HG03066 (cell line): ENCODE data around the gene DLG2.
"Not testable (repeated sequence)": the region's sequence is repeated elsewhere in the genome, so short reads cannot be mapped to it uniquely, and the experiment has no call there.

ENCODE experiments used
- ATAC-seq: cut with Tn5 transposase; IDR thresholded peaks from one replicate; pipeline ENCODE4 v1.9.1; 2021; ENCODE audit warnings: low read depth; ENCODE audit not compliant: unreplicated experiment

The DLG2 gene

DNA sequence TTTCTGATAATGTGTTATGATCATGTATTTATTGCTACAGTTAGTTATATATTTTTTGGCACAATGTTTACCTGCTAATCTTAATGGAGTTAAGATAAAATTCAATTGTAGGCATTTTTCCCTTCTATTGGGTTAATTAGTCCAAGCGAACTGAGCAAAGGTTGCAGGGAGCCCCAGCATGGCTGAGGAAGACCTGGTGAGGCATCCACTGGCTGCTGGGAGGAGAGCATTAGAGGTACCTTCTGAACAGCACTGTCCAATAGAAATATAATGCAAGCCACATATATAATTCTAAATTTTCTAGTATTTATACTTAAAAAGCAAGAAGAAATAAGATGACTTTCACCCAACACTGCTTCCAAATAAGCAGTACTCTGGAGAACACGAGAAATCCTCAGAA is 19.9 kb upstream of the DLG2 start:
- ATAC-seq: peak; percentile 11

DNA sequence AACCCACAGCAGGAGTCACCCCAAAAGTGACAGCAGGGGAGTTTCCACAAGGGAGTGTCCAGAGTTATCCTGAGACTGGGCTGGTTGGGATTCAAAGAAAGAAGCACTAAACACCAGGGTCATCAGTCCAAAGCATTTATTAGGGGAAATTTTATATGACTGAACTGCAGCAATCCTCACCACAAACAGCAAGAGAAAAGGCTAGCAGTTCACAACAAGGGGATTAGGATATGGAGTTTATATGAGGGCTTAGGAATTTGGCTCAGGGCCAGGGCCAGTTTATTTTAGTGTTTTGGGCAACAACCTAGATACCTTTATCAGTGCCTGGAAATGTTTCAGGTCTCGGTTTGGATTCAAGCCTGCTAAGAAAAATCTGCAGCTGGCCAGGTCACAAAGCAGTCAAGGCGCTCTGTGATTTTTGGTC is 16.1 kb upstream of the DLG2 start:
- ATAC-seq: no peak

DNA sequence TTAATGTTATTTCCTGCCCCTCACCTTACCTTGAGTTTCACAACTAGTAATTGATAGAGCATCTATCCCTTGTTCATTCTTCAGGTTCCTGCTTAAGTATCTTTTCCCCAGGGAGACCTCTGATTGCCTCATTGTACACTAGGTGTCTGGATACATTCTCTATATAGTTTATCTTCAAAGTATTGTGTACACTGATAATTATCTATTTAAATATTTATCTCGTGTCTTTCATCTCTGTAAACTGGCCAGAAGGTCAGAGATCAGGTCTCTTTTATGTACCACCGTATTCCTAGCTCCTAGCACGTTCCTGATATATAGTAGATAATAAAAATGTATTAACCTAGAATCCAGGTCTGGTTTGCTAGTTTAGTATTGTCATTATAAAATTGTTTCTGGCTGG is 7.6 kb upstream of the DLG2 start:
- ATAC-seq: no peak

DNA sequence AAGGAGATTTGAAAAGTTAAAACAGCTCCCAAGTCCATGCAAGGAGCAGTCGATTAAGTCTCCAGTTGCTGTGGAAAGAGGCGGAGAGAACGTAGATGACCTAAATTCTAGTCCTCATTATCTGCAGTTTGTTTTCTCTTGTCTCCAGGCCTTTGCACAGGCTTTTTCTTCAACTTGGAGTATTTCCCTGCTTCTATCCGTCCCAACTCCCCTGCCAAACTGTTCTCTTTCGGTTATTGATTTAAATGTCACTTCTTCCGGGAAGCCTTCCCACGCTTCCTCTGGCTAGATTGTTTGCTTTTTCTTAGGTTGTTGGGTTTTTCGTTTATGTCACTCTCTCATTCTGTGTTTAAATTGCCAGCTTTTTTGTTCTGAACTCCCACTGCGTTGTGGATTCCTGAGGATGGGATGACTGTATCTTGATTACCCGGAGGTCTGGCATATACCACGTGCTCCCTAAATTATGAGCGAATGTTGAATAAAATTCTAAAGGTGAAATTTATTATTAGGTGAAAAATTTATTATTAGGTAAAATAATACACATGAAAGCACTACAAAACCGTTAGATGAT is 1.7 kb upstream of the DLG2 start:
- ATAC-seq: peak; percentile 5

DNA sequence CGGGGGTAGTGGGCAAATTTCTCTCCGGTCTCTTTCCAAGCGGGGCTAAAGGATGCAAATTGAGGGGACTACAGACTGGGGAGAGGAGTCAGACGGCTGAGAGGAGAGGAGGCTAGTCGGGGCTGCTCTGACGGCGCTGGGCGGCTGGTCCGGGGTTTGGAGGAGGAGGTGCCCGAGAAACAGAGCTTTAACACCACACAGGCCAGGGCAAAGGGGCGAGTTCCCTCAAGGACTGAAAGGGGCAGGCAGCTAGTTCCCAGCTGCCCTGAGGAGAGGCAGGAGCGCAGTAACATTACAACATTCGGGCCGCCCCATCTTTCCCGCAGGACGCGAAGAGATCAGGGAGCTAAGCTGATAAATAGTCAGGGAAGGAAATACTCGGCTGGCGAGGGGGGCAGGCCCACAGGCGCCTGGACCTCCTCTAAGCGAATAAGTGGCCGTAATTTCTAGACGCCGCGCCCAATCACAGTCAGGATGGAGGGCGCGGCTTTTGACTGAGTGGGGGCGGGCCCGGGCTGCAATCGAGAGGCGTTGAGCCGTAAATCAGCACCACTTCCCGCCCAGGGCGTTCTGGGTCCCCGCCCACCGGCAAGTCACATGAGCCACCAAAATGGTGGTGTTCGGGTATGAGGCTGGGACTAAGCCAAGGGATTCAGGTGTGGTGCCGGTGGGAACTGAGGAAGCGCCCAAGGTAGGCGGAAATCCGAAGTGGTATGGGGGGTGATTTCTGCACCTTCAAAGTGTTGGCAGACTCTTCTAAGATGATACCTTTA is 1.0 kb upstream of the DLG2 start, which contains the start of gene TMEM126B:
Gene TMEM126B (plus strand): TSS at position 596 of the 773 bp plus-strand sequence. CDS start 15 bp downstream, at position 611.
- ATAC-seq: peak; percentile 99

DNA sequence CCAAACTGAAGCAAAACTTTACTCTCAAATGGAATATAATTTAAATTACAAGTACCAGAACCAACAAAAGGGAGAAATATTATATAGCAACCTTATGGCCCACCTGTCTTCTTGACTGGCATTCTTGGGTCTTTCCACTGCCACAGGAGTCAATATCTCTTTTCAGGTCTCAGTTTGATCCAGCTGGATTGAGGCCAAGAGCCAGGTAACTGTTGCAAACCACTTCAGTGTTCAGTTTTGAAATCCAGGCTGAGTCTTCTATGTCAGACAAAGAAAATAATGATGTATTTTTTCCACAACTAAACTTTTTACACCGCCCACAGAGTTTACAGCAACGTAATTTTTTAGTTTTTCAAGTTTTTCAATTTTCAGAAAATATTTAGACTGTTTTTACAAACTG is 648 bp downstream of the DLG2 start:
- ATAC-seq: no peak

DNA sequence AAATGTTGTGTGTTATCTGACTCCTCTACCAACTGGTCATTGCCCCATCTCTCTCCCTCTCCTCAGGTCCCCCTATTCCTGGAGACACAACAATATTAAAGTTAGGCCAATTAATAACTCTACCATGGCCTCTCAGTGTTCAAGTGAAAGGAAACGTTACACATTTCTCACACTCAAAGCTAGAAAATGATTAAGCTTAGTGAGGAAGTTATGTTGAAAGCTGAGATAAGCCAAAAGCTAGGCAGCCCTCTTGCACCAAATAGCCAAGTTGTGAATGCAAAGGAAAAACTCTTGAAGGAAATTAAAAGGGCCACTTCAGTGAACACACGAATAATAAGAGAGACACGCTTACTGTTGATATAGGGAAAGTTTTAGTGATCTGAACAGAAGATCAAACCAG is 6.9 kb downstream of the DLG2 start:
- ATAC-seq: no peak

DNA sequence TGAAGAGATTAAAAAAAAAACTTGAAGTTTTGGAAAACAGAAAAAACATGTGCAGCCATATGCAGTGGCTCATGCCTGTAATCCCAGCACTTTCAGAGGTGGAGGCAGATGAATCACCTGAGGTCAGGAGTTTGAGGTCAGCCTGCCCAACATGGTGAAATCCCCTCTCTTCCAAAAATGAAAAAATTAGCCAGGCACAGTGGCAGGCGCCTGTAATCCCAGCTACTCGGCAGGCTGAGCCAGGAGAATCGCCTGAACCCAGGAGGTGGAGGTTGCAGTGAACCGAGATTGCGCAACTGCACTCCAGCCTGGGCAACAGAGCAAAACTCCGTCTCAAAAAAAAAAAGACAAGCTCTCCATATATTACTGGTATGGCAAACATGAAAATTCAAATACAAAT is 7.6 kb downstream of the DLG2 start:
- ATAC-seq: no peak

DNA sequence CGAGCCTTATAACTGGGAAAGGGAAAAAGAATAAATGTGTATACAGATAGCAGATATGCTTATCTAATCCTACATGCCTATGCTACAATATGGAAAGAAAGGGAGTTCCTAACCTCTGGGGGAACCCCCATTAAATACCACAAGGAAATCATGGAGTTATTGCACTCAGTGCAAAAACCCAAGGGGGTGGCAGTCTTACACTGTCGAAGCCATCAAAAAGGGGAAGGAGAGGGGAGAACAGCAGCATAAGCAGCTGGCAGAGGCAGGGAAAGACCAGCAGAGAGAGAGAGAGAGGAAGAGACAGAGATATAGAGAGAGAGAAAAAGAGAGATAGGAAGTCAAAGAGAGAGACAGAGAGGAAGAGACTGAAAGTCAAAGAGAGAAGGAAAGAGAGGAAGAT is 15.5 kb downstream of the DLG2 start:
- not testable (repeated sequence) for ATAC-seq

DNA sequence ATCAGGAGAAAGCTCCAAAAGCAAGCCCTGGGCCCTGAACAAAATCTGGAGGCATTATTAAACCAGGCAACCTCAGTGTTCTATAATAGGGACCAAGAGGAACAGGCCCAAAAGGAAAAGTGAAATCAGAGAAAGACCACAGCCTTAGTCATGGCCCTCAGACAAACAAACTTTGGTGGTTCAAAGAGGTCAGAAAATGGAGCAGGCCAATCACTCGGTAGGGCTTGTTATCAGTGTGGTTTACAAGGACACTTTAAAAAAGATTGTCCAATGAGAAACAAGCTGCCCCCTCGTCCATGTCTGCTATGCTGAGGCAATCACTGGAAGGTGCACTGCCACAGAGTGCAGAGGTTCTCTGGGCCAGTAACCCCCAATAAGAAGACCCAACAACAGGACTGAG is 17.9 kb downstream of the DLG2 start:
- not testable (repeated sequence) for ATAC-seq

DNA sequence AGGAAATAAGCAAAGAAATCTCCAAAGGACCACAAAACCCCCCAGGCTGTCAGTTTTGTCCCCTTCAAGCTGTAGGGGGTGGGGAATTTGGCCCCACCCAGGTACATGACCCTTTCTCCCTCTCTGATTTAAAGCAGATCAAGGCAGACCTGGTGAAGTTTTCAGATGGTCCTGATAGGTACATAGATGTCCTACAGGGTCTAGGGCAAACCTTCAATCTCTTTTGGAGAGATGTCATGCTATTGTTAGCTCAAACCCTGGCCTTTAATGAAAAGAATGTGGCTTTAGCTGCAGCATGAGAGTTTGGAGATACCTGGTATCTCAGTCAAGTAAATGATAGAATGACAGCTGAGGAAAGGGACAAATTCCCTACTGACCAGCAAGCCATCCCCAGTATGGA is 18.5 kb downstream of the DLG2 start:
- not testable (repeated sequence) for ATAC-seq

DNA sequence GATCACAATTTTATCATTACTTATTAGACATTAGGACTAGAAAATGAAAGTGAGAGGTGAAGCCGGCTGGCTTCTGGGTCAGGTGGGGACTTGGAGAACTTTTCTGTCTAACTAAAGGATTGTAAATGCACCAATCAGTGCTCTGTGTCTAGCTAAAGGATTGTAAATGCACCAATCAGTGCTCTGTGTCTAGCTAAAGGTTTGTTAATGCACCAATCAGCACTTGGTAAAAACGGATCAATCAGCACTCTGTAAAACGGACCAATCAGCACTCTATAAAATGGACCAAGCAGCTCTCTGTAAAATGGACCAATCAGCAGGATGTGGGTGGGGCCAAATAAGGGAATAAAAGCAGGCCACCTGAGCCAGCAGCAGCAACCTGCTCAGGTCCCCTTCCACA is 20.9 kb downstream of the DLG2 start:
- not testable (repeated sequence) for ATAC-seq

DNA sequence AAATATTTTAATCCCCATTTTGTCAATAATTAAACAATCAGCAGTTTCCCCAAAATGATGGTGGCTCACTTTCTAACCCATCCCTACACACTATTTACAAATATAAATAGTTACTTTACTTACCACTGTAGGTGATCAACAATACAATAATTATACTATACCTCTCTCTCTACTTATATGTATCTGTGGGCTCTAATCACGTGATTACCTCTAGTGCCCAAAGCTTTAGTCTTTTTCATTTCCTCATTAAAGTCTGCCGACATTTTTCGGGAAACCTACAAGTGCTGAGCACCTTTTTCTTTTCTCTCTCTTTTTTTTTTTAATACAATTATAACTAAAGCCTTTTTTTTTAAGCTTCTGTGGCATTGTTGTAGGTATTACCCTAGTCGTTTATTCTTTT is 23.9 kb downstream of the DLG2 start:
- no peak for ATAC-seq

DNA sequence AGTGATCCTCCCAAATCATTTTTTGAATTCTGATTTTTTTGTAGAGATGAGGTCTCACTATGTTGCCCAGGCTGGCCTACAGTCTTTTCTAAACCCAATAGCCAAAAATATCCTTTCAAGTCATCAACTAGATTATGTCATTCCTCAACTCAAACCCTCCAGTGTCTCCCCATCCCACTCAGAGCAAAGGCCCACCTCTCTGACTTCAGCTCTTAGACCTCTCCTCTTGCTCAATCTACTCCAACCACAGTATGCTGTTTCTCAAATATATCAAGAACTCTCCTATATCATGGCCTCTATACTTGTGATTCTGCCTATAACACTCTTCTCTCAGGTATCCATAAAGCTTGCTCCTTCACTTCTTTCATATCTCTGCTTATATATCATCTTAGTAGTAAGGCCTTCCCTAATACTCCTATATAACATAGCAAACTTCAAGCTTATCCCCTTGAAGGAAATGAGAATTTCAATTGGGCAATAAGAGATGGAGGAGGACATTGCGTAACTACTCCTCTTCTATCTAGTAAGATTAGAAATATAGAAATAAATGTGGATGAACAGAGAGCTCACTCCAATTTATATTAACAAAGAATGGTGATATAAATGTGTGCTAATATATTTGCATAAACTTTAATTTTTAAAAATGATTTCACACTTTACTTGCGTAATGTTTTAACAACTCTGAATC is 24.5 kb downstream of the DLG2 start:
- no peak for ATAC-seq

DNA sequence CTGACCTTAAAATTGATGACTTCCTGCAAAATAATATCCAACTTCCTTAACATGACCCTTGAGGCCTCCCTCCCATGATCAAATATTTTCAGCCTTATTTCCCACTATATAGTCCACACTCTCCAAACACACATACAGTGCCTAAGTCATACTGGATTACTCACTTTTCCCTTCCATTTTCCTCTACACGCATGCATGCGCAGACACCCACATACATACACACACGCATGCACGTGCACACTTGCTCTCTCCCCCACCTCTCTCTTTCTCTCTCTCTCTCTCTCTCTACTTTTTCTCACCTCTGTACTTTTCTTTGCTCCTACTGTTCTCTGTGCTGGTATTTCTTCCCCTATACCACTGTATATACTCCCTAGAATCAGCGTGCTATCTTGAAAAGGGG is 28.1 kb downstream of the DLG2 start:
- no peak for ATAC-seq

DNA sequence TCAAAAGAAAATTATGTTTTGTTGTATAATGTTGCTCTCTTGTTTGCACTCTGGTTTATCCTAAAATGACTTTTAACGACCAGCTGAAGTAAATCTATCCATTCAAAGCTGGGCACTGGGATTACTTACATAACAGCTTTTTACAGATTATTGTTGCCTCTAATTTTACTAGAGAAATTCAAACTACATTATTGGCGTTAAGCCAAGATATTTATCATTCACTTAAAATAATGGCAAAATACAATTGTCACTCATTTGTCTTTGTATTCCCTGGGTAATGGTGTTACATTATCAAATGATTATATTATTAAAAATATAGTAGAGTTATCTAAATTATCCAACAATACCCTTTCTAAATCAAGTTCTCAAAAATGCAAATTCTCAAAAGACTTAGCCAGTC is 30.3 kb downstream of the DLG2 start:
- no peak for ATAC-seq

DNA sequence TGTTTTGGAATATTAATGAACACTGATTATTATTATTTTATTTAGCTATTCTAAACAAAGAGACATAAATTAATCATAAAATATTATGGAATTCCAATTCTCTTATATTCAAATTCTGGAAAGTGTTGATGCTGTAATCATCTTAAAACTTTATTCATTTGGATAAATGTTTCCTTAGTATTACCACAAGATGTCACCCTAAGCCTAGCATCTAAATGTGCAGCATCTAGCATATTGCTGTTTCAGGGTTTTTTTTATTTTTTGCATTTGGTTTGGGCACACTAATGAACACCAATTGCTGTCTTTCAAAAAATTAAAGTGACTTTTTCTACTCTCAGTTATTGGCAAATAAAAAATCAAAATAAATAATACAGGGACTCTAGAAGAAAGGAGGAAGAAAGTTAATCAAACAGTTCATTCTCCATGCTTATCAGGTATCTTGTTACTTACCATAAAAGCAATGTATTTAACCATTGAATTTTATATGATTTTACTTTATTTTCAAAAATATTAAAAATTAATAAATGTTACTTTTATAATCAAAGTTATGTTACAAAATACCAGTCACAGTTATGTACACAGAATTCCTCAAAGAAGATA is 31.8 kb downstream of the DLG2 start:
- peak; percentile 55 for ATAC-seq

DNA sequence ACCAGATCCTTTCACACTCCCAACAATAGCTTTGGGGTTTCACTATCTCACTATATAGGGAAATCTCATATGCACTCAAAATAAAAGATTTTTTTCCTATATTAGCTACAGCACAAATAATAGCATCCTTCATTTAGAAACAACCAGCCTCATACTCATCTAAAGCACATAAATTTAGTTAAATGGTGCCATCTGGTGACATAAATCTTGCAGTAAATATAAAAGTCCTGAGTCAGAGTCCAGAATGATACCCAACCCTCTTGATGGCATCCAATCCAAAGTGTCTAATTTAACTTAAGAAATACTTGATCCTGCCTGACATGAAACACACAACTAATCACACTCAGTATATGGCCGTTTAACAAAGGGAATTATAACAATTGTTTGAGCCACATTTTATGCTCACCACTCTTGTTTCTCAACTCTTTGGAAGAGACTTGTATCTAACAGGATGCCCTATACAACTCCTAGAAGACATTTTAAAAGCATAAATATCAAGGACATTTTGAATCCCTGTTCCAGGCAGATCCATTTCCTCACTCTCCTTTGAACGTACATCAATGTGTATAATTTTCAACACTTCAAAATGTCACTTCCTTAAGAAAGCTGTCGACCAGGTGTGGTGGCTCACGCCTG is 36.2 kb downstream of the DLG2 start:
- no peak for ATAC-seq

DNA sequence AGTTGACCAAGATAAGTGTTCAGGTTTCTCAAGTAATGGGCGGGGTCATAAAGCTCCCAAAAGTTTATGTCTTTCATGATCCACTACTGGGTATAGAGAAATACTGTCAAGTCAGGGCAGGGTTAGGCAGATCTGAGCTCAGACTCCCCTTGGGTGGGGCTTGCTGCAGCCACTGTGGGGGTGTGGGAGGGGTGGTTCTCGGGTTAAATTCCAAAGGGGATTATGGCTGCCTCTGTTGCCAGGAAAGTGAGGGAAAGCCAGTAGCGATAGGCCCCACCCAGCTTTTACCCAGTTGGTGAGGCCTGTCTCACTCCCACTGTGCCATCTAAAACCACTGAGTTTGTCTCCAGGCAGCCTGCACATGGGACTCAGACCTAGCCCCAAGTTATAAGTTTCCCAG is 37.8 kb downstream of the DLG2 start:
- ATAC-seq: no peak

DNA sequence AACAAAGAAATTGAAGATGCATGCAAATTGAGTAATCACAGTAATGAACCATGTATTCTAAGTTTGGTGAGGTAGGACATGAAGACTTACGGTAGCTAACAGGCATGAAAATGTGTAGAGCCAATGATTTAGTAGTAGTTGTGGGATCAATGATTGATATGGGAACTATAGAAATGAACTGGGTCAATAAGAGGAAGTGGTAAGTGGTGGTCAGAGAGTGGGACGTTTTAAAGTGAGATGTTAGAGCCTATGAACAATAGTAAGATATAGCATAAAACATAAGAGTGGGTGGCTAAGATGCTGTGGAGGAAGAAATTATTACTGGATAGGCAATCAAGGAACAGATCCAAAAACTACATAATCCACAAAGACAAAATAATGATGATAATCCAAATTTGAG is 45.0 kb downstream of the DLG2 start:
- ATAC-seq: no peak

DNA sequence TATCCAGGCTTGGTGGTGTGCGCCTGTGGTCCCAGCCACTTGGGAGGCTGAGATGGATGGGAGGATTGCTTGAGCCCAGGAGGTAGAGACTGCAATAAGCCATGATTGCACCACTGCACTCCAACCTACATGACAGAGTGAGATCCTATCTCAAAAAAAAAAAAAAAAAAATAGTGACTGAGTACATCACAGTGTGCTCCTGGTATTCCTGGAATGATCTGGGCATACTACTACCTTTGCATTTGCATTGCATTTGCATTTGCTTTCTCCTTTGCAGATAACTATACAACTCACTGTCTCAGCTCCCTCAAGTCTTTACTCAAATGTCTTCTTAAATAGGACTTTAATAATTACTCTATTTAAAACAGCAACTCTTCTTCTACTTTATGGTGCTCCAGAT is 51.8 kb downstream of the DLG2 start:
- ATAC-seq: no peak
